Panc1 (cell line): ENCODE data around the gene FBXW7.

Experiments used
- POLR2AphosphoS5 ChIP-seq: IDR thresholded peaks from 2 replicates; pipeline ENCODE4 v1.6.1; 2012; ENCODE audit warnings: mild to moderate bottlenecking, low read depth, low read length, moderate library complexity
- SIN3A ChIP-seq: IDR thresholded peaks from 2 replicates; pipeline ENCODE4 v1.6.1; 2012; ENCODE audit warnings: low read depth, mild to moderate bottlenecking, low read length, moderate library complexity, borderline replicate concordance; ENCODE audit not compliant: insufficient read depth
- TCF7L2 ChIP-seq: IDR thresholded peaks from 2 replicates; pipeline ENCODE4 v1.6.1; 2011; ENCODE audit warnings: mild to moderate bottlenecking, low read depth, low read length, inconsistent platforms
- TF ChIP-seq, protein P1 (sequence below), 2 experiments: IDR thresholded peaks; 2 replicates each; pipeline ENCODE4 v1.6.1; 2011 to 2012; ENCODE audit warnings: low read depth in 2 of 2, control low read depth in 1 of 2, low read length in 1 of 2, mild to moderate bottlenecking in 1 of 2, moderate library complexity in 1 of 2; ENCODE audit not compliant: insufficient read depth in 1 of 2
- TF ChIP-seq, protein P2 (sequence below): fragments of 450-650 bp; IDR thresholded peaks from 2 replicates; pipeline ENCODE4 v1.5.1; 2017; ENCODE audit warnings: mild to moderate bottlenecking

DNA sequence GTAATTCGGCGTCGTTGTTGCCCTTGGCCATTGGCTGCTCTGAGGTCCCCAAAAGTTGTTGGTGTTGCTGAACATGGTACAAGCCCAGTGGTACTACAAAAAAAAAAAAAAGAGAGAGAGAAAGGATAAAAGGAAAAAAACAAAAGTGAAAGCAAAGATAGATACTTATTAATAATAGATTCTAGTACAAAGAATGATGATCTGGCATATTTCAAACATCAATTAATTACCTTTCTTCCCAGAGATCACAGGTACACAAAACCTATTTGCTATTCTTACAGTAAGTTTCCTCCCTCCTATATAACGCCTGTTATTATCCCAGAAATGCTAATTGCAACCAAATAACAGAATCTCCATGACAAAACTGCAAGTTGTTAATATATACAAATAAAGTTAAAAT, 188.9 kb downstream of the FBXW7 start:
- TF ChIP-seq, protein P1, sequence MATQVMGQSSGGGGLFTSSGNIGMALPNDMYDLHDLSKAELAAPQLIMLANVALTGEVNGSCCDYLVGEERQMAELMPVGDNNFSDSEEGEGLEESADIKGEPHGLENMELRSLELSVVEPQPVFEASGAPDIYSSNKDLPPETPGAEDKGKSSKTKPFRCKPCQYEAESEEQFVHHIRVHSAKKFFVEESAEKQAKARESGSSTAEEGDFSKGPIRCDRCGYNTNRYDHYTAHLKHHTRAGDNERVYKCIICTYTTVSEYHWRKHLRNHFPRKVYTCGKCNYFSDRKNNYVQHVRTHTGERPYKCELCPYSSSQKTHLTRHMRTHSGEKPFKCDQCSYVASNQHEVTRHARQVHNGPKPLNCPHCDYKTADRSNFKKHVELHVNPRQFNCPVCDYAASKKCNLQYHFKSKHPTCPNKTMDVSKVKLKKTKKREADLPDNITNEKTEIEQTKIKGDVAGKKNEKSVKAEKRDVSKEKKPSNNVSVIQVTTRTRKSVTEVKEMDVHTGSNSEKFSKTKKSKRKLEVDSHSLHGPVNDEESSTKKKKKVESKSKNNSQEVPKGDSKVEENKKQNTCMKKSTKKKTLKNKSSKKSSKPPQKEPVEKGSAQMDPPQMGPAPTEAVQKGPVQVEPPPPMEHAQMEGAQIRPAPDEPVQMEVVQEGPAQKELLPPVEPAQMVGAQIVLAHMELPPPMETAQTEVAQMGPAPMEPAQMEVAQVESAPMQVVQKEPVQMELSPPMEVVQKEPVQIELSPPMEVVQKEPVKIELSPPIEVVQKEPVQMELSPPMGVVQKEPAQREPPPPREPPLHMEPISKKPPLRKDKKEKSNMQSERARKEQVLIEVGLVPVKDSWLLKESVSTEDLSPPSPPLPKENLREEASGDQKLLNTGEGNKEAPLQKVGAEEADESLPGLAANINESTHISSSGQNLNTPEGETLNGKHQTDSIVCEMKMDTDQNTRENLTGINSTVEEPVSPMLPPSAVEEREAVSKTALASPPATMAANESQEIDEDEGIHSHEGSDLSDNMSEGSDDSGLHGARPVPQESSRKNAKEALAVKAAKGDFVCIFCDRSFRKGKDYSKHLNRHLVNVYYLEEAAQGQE (IDR thresholded peaks at IDR 0.05; ENCODE audit: insufficient read depth in 1 of 2, low read depth in 2 of 2, low read length in 1 of 2), result no peak
- TF ChIP-seq POLR2AphosphoS5 (no peak), SIN3A (no peak), TCF7L2 (no peak)
- TF ChIP-seq, protein P2, sequence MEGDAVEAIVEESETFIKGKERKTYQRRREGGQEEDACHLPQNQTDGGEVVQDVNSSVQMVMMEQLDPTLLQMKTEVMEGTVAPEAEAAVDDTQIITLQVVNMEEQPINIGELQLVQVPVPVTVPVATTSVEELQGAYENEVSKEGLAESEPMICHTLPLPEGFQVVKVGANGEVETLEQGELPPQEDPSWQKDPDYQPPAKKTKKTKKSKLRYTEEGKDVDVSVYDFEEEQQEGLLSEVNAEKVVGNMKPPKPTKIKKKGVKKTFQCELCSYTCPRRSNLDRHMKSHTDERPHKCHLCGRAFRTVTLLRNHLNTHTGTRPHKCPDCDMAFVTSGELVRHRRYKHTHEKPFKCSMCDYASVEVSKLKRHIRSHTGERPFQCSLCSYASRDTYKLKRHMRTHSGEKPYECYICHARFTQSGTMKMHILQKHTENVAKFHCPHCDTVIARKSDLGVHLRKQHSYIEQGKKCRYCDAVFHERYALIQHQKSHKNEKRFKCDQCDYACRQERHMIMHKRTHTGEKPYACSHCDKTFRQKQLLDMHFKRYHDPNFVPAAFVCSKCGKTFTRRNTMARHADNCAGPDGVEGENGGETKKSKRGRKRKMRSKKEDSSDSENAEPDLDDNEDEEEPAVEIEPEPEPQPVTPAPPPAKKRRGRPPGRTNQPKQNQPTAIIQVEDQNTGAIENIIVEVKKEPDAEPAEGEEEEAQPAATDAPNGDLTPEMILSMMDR, result no peak
